MM.1S (cell line): ENCODE data around the gene PSME3IP1.

Experiments
- EZH2phosphoT487 ChIP-seq: fragments of 300-600 bp; sonication (generic); IDR thresholded peaks from 2 replicates; pipeline ENCODE4 v1.6.1; 2018; ENCODE audit warnings: antibody characterized with exemption, low read length
- TF ChIP-seq, protein P1 (sequence below): fragments of 300-600 bp; sonication (generic); IDR thresholded peaks from 2 replicates; pipeline ENCODE4 v1.5.1; 2016; ENCODE audit warnings: antibody characterized with exemption, low read length, mixed read lengths

DNA sequence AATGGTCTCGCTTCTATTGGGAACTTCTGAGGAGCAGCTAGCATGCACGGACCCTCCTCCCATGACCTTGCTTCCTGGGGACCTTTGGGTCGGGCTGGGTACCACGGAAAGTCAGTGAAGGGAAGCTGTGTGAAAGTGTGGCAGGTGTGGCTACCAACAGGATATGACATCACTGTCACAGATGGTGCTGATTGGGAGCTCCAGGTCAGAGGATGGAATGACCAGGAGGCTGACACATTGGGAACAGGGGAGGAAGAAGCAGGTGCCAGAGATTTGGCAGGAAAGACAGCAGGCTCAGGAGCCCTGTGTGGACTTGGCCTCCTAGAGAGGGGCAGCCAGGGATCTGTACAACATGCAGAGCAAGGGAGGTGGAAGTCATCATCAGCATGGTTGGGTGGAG lies 59.4 kb downstream of the PSME3IP1 start:
- TF ChIP-seq, protein P1, sequence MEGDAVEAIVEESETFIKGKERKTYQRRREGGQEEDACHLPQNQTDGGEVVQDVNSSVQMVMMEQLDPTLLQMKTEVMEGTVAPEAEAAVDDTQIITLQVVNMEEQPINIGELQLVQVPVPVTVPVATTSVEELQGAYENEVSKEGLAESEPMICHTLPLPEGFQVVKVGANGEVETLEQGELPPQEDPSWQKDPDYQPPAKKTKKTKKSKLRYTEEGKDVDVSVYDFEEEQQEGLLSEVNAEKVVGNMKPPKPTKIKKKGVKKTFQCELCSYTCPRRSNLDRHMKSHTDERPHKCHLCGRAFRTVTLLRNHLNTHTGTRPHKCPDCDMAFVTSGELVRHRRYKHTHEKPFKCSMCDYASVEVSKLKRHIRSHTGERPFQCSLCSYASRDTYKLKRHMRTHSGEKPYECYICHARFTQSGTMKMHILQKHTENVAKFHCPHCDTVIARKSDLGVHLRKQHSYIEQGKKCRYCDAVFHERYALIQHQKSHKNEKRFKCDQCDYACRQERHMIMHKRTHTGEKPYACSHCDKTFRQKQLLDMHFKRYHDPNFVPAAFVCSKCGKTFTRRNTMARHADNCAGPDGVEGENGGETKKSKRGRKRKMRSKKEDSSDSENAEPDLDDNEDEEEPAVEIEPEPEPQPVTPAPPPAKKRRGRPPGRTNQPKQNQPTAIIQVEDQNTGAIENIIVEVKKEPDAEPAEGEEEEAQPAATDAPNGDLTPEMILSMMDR = no peak
- no peak for TF ChIP-seq EZH2phosphoT487
